Gastrocnemius medialis (tissue), 4 donors: ENCODE results near the gene NPB. TPM values are rescaled to one million over a fixed set of nuclear protein-coding genes. Genes with fewer than 3 reads are reported as not detected.

Experiments used
- ATAC-seq, 2 donors: fragments of 150-250 bp; one replicate each; pipeline ENCODE4 v1.9.1; 2016
- DNase-seq, 2 donors: peaks; one replicate each; pipeline ENCODE4 v3.0.0-alpha.2; 2019
- H3K27ac ChIP-seq, 4 donors: fragments of 200-600 bp; sonication (generic); 1 replicate in 1 of 4; 2 replicates in 3 of 4; pipeline ENCODE4 v1.5.1; 2016 to 2018; ENCODE audit warnings: mild to moderate bottlenecking in 2 of 4, moderate library complexity in 1 of 4
- H3K27me3 ChIP-seq, 3 donors: fragments of 200-600 bp; sonication (generic) in 2 of 3; 1 replicate in 1 of 3; 2 replicates in 2 of 3; pipeline versions ENCODE4 v1.5.1 to v1.6.0; 2016 to 2019; ENCODE audit warnings: mild to moderate bottlenecking in 1 of 3, moderate library complexity in 1 of 3
- H3K36me3 ChIP-seq, 2 donors: fragments of 200-600 bp; sonication (generic) in 1 of 2; one replicate each; pipeline ENCODE4 v1.5.1; 2017 to 2018
- H3K4me1 ChIP-seq, 2 donors: fragments of 200-600 bp; sonication (generic) in 1 of 2; one replicate each; pipeline ENCODE4 v1.5.1; 2016 to 2017; ENCODE audit warnings: mild to moderate bottlenecking in 2 of 2
- H3K4me3 ChIP-seq, 4 donors: fragments of 200-600 bp; sonication (generic) in 3 of 4; 1 replicate in 1 of 4; 2 replicates in 3 of 4; pipeline ENCODE4 v1.5.1; 2016 to 2019; ENCODE audit warnings: mild to moderate bottlenecking in 2 of 4
- H3K9me3 ChIP-seq, 3 donors: fragments of 200-600 bp; sonication (generic) in 2 of 3; 1 replicate in 1 of 3; 2 replicates in 2 of 3; pipeline ENCODE4 v1.5.1; 2016 to 2019
- CTCF ChIP-seq, 5 experiments: fragments of 450-650 bp in 3 of 5; fragments of 200-600 bp in 2 of 5; sonication (generic) in 2 of 5; IDR thresholded peaks in 4 of 5; conservative IDR thresholded peaks in 1 of 5; 1 replicate in 4 of 5; 2 replicates in 1 of 5; pipeline ENCODE4 v1.5.1; 2016 to 2019; ENCODE audit warnings: antibody characterized with exemption in 5 of 5, mild to moderate bottlenecking in 3 of 5, moderate library complexity in 3 of 5
- POLR2A ChIP-seq, 2 donors: fragments of 450-650 bp; IDR thresholded peaks; one replicate each; pipeline ENCODE4 v1.6.1; 2017; ENCODE audit warnings: antibody characterized with exemption in 2 of 2, mild to moderate bottlenecking in 2 of 2, moderate library complexity in 2 of 2
- in situ Hi-C, 4 donors: fragments of 200-750 bp; cut with MboI; loops; one replicate each; pipeline versions ENCODE4 v1.15.0 to v1.8.0; 2017; ENCODE audit warnings: low sequenced_read_pairs in 4 of 4
- intact Hi-C: fragments of 100-400 bp; cut with DNase I; formaldehyde crosslinking; loops from one replicate; pipeline ENCODE4 v1.15.1; 2023; ENCODE audit warnings: low total_unique reads
- total RNA-seq, 4 donors: library from RNA; depleted of rRNA; stranded (reverse); fragments of >200 nt; gene quantifications; one replicate each; pipeline versions ENCODE4 v1.1.0 to v1.2.3, GENCODE V29; 2016

The NPB gene
- total RNA-seq, 4 donors from 2014 or later, result 0.46 to 1.4 (median 1.1) TPM; not detected in 1

GRCh38 chr17:81923302-81924260 is 21.5 kb downstream of the NPB start:
- Histone ChIP-seq H3K9me3 (no peaks in the 10 kb centered on the region), H3K4me3 (peak overlapping the region; percentile 50 to 71 (median 60)), H3K4me1 (peaks cover 78 to 81% of the 10 kb centered on the region in 2 donors), H3K27me3 (peaks cover 0 to 3% (median 0%) of the 10 kb centered on the region in 3 donors), H3K27ac (peak overlapping the region; percentile 90 to 98 (median 93)), H3K36me3 (peaks cover 0 to 12% of the 10 kb centered on the region in 2 donors)
- intact Hi-C loops, result loop anchor here (10.0 kb wide), 2 partner anchors 531 to 599 kb away; partner anchors contain the start of genes CYBC1 and NARF
- in situ Hi-C loops, result no loop called here
- DNase-seq, result peak; percentile 70 to 85
- ATAC-seq, result peak; percentile 54 to 59
- TF ChIP-seq CTCF (IDR thresholded peaks at IDR 0.05 in 4 of 5, conservative IDR thresholded peaks at IDR 0.05 in 1 of 5), result no peak
- peak; percentile 32 to 41 for TF ChIP-seq POLR2A (IDR thresholded peaks at IDR 0.05)

- intact Hi-C loops, result loop anchor here (10.0 kb wide), 2 partner anchors 530 to 600 kb away; partner anchors contain the start of genes CYBC1 and NARF
- ATAC-seq, result no peak
- Histone ChIP-seq H3K4me3 (peak overlapping the region; percentile 50 to 71 (median 60)), H3K4me1 (peaks cover 67 to 71% of the 10 kb centered on the region in 2 donors), H3K36me3 (peaks cover 0 to 8% of the 10 kb centered on the region in 2 donors), H3K27me3 (peaks cover 0 to 3% (median 0%) of the 10 kb centered on the region in 3 donors), H3K9me3 (no peaks in the 10 kb centered on the region), H3K27ac (peak overlapping the region; percentile 90 to 98 (median 93))
- TF ChIP-seq POLR2A (IDR thresholded peaks at IDR 0.05) (no peak), CTCF (IDR thresholded peaks at IDR 0.05 in 4 of 5, conservative IDR thresholded peaks at IDR 0.05 in 1 of 5) (no peak)
- in situ Hi-C loops, result no loop called here
- DNase-seq, result no peak
Measured at GRCh38 chr17:81924557-81925532, 22.8 kb downstream of the NPB start.

- TF ChIP-seq POLR2A (IDR thresholded peaks at IDR 0.05), result no peak
- no peak for TF ChIP-seq CTCF (IDR thresholded peaks at IDR 0.05 in 4 of 5, conservative IDR thresholded peaks at IDR 0.05 in 1 of 5)
- Histone ChIP-seq H3K4me3 (peak overlapping the region; percentile 68 to 89 (median 77)), H3K27me3 (peaks cover 0 to 3% (median 0%) of the 10 kb centered on the region in 3 donors), H3K4me1 (peaks cover 56 to 60% of the 10 kb centered on the region in 2 donors), H3K36me3 (peaks cover 0 to 8% of the 10 kb centered on the region in 2 donors), H3K9me3 (no peaks in the 10 kb centered on the region), H3K27ac (peak overlapping the region; percentile 90 to 98 (median 93))
- ATAC-seq (no peak), DNase-seq (no peak)
- intact Hi-C loops (loop anchor here (2.0 to 10.0 kb wide), 3 partner anchors 39 to 601 kb away; partner anchors contain the start of genes CYBC1 and NARF), in situ Hi-C loops (no loop called here)
Measured at GRCh38 chr17:81925860-81926450, 23.9 kb downstream of the NPB start.
